Parathyroid adenoma (tissue), 2 donors: Measurements from ENCODE around the gene HSPE1.

ENCODE experiments used
- H2AFZ ChIP-seq: fragments of 300-600 bp; sonication (generic); one replicate; pipeline ENCODE4 v1.7.0; 2017; ENCODE audit warnings: antibody characterized with exemption, mild to moderate bottlenecking
- H3K27ac ChIP-seq: fragments of 300-600 bp; sonication (generic); one replicate; pipeline ENCODE4 v1.7.0; 2017
- H3K27me3 ChIP-seq: fragments of 300-600 bp; sonication (generic); one replicate; pipeline ENCODE4 v1.7.0; 2017; ENCODE audit warnings: low read length; ENCODE audit not compliant: control insufficient read depth, insufficient read depth
- H3K36me3 ChIP-seq: fragments of 300-600 bp; sonication (generic); one replicate; pipeline ENCODE4 v1.7.0; 2017; ENCODE audit warnings: low read length; ENCODE audit not compliant: control insufficient read depth, insufficient read depth
- H3K4me1 ChIP-seq: fragments of 300-600 bp; sonication (generic); one replicate; pipeline ENCODE4 v1.7.0; 2017; ENCODE audit warnings: control low read depth
- H3K4me2 ChIP-seq: fragments of 300-600 bp; sonication (generic); one replicate; pipeline ENCODE4 v1.7.0; 2017; ENCODE audit warnings: low read length
- H3K4me3 ChIP-seq: fragments of 300-600 bp; sonication (generic); one replicate; pipeline ENCODE4 v1.7.0; 2017; ENCODE audit warnings: low read depth, low read length
- H3K79me2 ChIP-seq: fragments of 300-600 bp; sonication (generic); one replicate; pipeline ENCODE4 v1.7.0; 2017; ENCODE audit warnings: control low read depth
- H3K9ac ChIP-seq: fragments of 300-600 bp; sonication (generic); one replicate; pipeline ENCODE4 v1.7.0; 2017; ENCODE audit warnings: mild to moderate bottlenecking
- H3K9me3 ChIP-seq: fragments of 300-600 bp; sonication (generic); one replicate; pipeline ENCODE4 v1.7.0; 2017; ENCODE audit warnings: low read length; ENCODE audit not compliant: control insufficient read depth
- TF ChIP-seq, protein P1 (sequence below): fragments of 300-600 bp; sonication (generic); IDR thresholded peaks from one replicate; pipeline ENCODE4 v1.7.0; 2017; ENCODE audit warnings: antibody characterized with exemption, mild to moderate bottlenecking
- donor health status: primary hyperparathyroidism.

Gene HSPE1

DNA sequence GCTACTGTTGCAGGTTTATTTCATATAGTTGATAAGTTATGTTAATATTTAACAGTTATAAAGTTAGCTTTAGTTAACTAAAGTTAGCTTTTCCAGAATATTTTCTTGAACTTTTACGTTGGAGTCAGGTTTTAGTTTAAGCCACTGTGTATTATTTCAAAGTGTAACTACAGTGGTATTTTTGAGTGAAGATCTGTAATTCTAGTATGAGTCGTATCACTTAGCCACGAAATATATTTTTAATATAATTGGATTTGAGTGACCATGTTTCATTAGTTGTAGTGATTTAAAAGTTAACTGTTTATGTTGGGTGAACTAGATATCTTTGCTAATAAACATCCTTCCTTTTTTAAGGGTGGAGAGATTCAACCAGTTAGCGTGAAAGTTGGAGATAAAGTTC, 2.5 kb downstream of the HSPE1 start:
- TF ChIP-seq, protein P1, sequence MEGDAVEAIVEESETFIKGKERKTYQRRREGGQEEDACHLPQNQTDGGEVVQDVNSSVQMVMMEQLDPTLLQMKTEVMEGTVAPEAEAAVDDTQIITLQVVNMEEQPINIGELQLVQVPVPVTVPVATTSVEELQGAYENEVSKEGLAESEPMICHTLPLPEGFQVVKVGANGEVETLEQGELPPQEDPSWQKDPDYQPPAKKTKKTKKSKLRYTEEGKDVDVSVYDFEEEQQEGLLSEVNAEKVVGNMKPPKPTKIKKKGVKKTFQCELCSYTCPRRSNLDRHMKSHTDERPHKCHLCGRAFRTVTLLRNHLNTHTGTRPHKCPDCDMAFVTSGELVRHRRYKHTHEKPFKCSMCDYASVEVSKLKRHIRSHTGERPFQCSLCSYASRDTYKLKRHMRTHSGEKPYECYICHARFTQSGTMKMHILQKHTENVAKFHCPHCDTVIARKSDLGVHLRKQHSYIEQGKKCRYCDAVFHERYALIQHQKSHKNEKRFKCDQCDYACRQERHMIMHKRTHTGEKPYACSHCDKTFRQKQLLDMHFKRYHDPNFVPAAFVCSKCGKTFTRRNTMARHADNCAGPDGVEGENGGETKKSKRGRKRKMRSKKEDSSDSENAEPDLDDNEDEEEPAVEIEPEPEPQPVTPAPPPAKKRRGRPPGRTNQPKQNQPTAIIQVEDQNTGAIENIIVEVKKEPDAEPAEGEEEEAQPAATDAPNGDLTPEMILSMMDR, result no peak
- no peak overlapping the region for H3K4me3 ChIP-seq

DNA sequence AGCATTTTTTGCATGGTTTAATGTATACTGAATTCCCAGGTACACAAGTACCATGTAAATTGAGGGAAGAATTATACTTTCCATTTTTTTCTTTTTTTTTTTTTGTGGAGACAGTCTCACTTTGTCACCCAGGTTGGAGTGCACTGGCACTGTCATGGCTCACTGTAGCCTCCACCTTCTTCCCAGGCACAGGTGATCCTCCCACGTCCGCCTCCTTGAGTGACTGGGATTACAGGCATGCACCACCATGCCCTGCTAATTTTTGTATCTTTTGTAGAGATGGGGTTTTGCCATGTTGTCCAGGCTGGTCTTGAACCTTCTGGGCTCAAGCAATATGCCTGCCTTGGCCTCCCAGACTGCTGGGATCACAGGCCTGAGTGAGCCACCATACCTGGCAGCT, 3.8 kb downstream of the HSPE1 start:
- no peaks in the 10 kb centered on the region for H3K27me3 ChIP-seq
- TF ChIP-seq, protein P1, result no peak
- H3K9ac ChIP-seq, result no peak overlapping the region
- no peaks in the 10 kb centered on the region for H3K4me1 ChIP-seq
- no peak overlapping the region for H3K27ac ChIP-seq
- H3K4me2 ChIP-seq, result no peak overlapping the region
- no peaks in the 10 kb centered on the region for H3K9me3 ChIP-seq
- H2AFZ ChIP-seq, result no peak overlapping the region
- peaks cover 10% of the 10 kb centered on the region for H3K79me2 ChIP-seq
- H3K4me3 ChIP-seq, result no peak overlapping the region
- no peaks in the 10 kb centered on the region for H3K36me3 ChIP-seq

More for the DNA sequence above, 2.5 kb downstream of the HSPE1 start:
- H3K4me2 ChIP-seq, result no peak overlapping the region
- H3K79me2 ChIP-seq, result peaks cover 8% of the 10 kb centered on the region
- H3K4me1 ChIP-seq, result peaks cover 8% of the 10 kb centered on the region
- H3K9ac ChIP-seq, result no peak overlapping the region
- H2AFZ ChIP-seq, result no peak overlapping the region
- no peak overlapping the region for H3K27ac ChIP-seq
- no peaks in the 10 kb centered on the region for H3K27me3 ChIP-seq
- no peaks in the 10 kb centered on the region for H3K9me3 ChIP-seq
- no peaks in the 10 kb centered on the region for H3K36me3 ChIP-seq

DNA sequence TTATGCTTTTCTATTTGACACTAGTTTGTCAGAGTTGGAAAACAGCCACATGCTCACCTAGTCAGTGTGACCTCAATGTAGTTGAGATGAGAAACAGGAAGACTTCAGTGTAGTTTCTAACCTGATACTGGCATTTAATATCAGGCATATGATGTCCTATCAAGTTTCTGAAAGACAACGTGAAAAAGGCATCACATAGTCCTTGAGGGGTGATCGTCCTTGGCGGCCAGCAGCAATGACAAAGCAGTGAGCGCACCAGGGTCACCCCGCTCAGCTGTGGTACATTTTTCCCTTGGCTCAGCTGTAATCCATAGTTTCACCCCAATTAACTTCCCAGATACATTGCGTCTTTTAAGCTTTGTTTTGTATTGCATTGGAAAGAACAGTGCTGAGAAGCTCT, 4.3 kb downstream of the HSPE1 start:
- Histone ChIP-seq H3K36me3 (no peaks in the 10 kb centered on the region), H3K4me1 (no peaks in the 10 kb centered on the region), H3K27me3 (no peaks in the 10 kb centered on the region), H3K4me2 (no peak overlapping the region), H3K9me3 (no peaks in the 10 kb centered on the region), H3K4me3 (no peak overlapping the region), H3K79me2 (peaks cover 10% of the 10 kb centered on the region), H2AFZ (no peak overlapping the region), H3K9ac (no peak overlapping the region), H3K27ac (no peak overlapping the region)
- TF ChIP-seq, protein P1, result no peak

DNA sequence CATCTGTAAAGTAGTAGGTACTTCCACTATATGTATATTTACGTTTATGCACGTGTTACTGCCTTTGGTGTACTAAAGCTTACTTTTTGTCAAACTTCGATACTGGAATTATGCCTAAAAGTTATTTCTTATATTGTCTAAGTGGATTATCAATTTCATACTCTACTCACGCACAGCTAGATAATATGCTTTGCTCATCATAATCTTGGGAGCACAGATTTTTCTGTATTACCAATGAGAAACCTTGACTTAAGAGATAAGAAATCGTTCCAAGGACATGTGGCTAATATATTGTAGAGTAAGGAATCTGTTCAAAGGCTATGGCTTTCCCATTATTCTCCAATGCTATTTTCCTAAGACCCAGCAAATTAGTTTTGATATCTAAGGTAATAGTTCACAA, 6.5 kb downstream of the HSPE1 start:
- Histone ChIP-seq H3K27me3 (no peaks in the 10 kb centered on the region), H3K36me3 (no peaks in the 10 kb centered on the region), H3K4me3 (no peak overlapping the region), H3K4me2 (no peak overlapping the region), H3K9me3 (no peaks in the 10 kb centered on the region), H3K4me1 (no peaks in the 10 kb centered on the region), H3K79me2 (peaks cover 10% of the 10 kb centered on the region), H3K9ac (no peak overlapping the region), H2AFZ (no peak overlapping the region), H3K27ac (no peak overlapping the region)
- TF ChIP-seq, protein P1, result no peak

DNA sequence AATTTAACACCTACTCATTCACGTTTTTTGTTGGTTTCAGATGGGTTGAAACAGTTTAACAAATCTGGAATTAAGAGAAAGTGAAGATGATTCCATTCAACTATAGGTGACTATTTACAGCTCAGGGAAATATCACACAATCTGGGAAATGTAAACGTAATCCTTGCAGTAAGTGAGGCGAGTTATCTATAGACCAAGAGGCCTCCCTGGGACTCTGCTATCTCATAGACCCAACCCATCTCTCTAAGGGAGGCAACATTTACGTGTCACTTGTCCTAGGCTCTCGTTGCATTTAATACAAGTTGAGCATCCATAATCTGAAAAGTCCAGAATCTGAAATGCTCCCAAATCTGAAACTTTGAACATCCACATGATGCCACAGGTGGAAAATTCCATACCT, 13.7 kb downstream of the HSPE1 start:
- Histone ChIP-seq H3K9ac (no peak overlapping the region), H3K4me1 (peaks cover 10% of the 10 kb centered on the region), H3K4me3 (no peak overlapping the region), H3K27ac (no peak overlapping the region), H3K27me3 (no peaks in the 10 kb centered on the region), H2AFZ (no peak overlapping the region), H3K4me2 (no peak overlapping the region), H3K79me2 (peaks cover 37% of the 10 kb centered on the region), H3K36me3 (no peaks in the 10 kb centered on the region), H3K9me3 (no peaks in the 10 kb centered on the region)
- TF ChIP-seq, protein P1, result no peak
